ENCODE data around the gene CNTFR.

The CNTFR gene

GRCh38 chr9:34633851-34634550, 44.5 kb upstream of the CNTFR start:
- peaks cover 31 to 53% (median 44%) of the 10 kb centered on the region in 10 experiments for H3K4me1 ChIP-seq
- peak overlapping the region in 5 of 11 experiments; percentile 9 to 85 (median 48); a peak in 8 of 22 replicates for H3K9ac ChIP-seq
- peaks cover 0 to 76% (median 51%) of the 10 kb centered on the region in 11 experiments; a peak in 16 of 22 replicates for H4K20me1 ChIP-seq
- peaks cover 27 to 34% (median 29%) of the 10 kb centered on the region in 11 experiments for H3K27me3 ChIP-seq
- TF ChIP-seq Cebpa-rat (IDR thresholded peaks at IDR 0.05), result no peak
- H3K9me3 ChIP-seq (replicated peaks in 1 of 11), result no peaks in the 10 kb centered on the region
- 0 out of 20 replicates have a peak overlapping the region, but pooled peaks of 1 of the 10 experiments have one; percentile 75 for H3K4me3 ChIP-seq
- H3K36me3 ChIP-seq, result peaks cover 0 to 23% (median 12%) of the 10 kb centered on the region in 11 experiments; a peak in 14 of 22 replicates
- H3K4me2 ChIP-seq, result peak overlapping the region in 9 of 11 experiments; percentile 89 to 99 (median 97); a peak in 17 of 22 replicates
- no peak overlapping the region for H3K27ac ChIP-seq

GRCh38 chr9:34633166-34633565, 43.6 kb upstream of the CNTFR start:
- peaks cover 0 to 85% (median 56%) of the 10 kb centered on the region in 11 experiments; a peak in 16 of 22 replicates for H4K20me1 ChIP-seq
- H3K27ac ChIP-seq, result no peak overlapping the region
- TF ChIP-seq Cebpa-rat (IDR thresholded peaks at IDR 0.05), result no peak
- peaks cover 29 to 56% (median 46%) of the 10 kb centered on the region in 10 experiments for H3K4me1 ChIP-seq
- H3K9me3 ChIP-seq (replicated peaks in 1 of 11), result no peaks in the 10 kb centered on the region
- H3K36me3 ChIP-seq, result peaks cover 0 to 23% (median 12%) of the 10 kb centered on the region in 11 experiments; a peak in 14 of 22 replicates
- H3K4me3 ChIP-seq, result no peak overlapping the region
- peaks cover 35 to 42% (median 37%) of the 10 kb centered on the region in 11 experiments for H3K27me3 ChIP-seq
- H3K9ac ChIP-seq, result peak overlapping the region in 1 of 11 experiments; percentile 24; a peak in 2 of 22 replicates
- H3K4me2 ChIP-seq, result no peak overlapping the region

DNA sequence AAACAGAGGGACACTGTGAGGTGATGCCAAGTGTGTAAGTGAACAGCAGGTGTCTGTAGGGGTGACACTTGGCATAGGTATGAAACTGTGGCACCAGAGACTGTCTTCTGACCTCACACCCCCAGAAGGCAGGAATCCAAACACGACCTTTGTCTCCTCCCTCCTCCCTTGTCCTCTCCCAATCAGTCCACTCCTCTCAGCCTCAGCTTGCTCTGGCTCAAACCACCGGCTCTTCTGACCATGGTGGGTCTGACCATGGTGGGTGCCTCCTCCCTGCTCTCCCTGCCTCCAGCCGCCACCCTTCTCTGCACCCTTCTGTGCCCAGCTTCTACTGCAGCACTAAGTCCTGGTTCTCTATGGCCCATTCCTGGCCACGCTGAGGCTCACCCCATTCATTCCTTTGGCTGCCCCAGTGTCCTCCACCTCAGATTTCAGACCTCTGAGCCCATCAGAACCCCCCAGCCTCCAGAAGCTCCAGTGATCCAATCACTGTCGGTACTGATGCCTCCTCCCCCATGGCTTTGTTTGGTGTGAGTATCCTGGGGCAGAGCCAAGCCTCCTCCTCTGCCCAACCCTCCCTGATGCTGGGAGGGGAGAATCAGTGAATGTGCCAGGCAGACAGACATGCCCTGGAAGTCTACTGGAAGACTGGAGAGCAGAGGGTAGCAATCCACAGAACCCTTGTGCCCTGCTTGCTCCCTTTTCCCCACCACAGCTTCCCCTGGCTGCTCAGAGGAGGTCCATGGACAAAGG, 41.1 kb upstream of the CNTFR start:
- Histone ChIP-seq H3K9ac (no peak overlapping the region), H3K36me3 (peaks cover 0 to 18% (median 9%) of the 10 kb centered on the region in 11 experiments; a peak in 14 of 22 replicates), H3K4me3 (no peak overlapping the region), H3K4me2 (no peak overlapping the region), H3K4me1 (peaks cover 11 to 39% (median 24%) of the 10 kb centered on the region in 10 experiments), H3K9me3 (replicated peaks in 1 of 11) (no peaks in the 10 kb centered on the region), H3K27ac (no peak overlapping the region), H3K27me3 (peaks cover 61 to 68% (median 63%) of the 10 kb centered on the region in 11 experiments), H4K20me1 (peaks cover 0 to 83% (median 63%) of the 10 kb centered on the region in 11 experiments; a peak in 17 of 22 replicates)
- no peak for TF ChIP-seq Cebpa-rat (IDR thresholded peaks at IDR 0.05)

GRCh38 chr9:34629491-34629808, 39.9 kb upstream of the CNTFR start:
- peaks cover 5 to 28% (median 13%) of the 10 kb centered on the region in 10 experiments; a peak in 19 of 20 replicates for H3K4me1 ChIP-seq
- H3K4me2 ChIP-seq, result peak overlapping the region in 1 of 11 experiments; percentile 78; a peak in 2 of 22 replicates
- H3K4me3 ChIP-seq, result peak overlapping the region in 1 of 10 experiments; percentile 9; a peak in 1 of 20 replicates
- peaks cover 0 to 75% (median 53%) of the 10 kb centered on the region in 11 experiments; a peak in 16 of 22 replicates for H4K20me1 ChIP-seq
- no peak for TF ChIP-seq Cebpa-rat (IDR thresholded peaks at IDR 0.05)
- H3K27me3 ChIP-seq, result peaks cover 72 to 79% (median 74%) of the 10 kb centered on the region in 11 experiments
- no peak overlapping the region for H3K27ac ChIP-seq
- no peaks in the 10 kb centered on the region for H3K9me3 ChIP-seq (replicated peaks in 1 of 11)
- peaks cover 0 to 9% (median 0%) of the 10 kb centered on the region in 11 experiments; a peak in 3 of 22 replicates for H3K36me3 ChIP-seq
- no peak overlapping the region for H3K9ac ChIP-seq

GRCh38 chr9:34628656-34629490, 39.3 kb upstream of the CNTFR start, which contains the start of gene ARID3C:
Gene ARID3C (minus strand): TSS chr9:34629066. CDS start chr9:34628014, 1,052 bp downstream.
- H3K9me3 ChIP-seq (replicated peaks in 1 of 11), result peaks cover 0 to under 1% (median 0%) of the 10 kb centered on the region in 11 experiments; a peak in 2 of 22 replicates
- peaks cover 0 to 9% (median 0%) of the 10 kb centered on the region in 11 experiments; a peak in 3 of 22 replicates for H3K36me3 ChIP-seq
- peak within 1 kb of the TSS; percentile 52 to 92 (median 71) for H3K4me2 ChIP-seq
- peaks cover 78 to 85% (median 80%) of the 10 kb centered on the region in 11 experiments for H3K27me3 ChIP-seq
- H3K4me1 ChIP-seq, result peaks cover 2 to 22% (median 7%) of the 10 kb centered on the region in 10 experiments; a peak in 12 of 20 replicates
- no peak within 1 kb of the TSS for H3K27ac ChIP-seq
- H3K9ac ChIP-seq, result peak within 1 kb of the TSS in 2 of 11 experiments; percentile 23 to 41; a peak in 1 of 22 replicates
- peak within 1 kb of the TSS in 9 of 10 experiments; percentile 28 to 54 (median 44); a peak in 14 of 20 replicates for H3K4me3 ChIP-seq
- no peak for TF ChIP-seq Cebpa-rat (IDR thresholded peaks at IDR 0.05)
- H4K20me1 ChIP-seq, result peaks cover 0 to 71% (median 48%) of the 10 kb centered on the region in 11 experiments; a peak in 14 of 22 replicates

DNA sequence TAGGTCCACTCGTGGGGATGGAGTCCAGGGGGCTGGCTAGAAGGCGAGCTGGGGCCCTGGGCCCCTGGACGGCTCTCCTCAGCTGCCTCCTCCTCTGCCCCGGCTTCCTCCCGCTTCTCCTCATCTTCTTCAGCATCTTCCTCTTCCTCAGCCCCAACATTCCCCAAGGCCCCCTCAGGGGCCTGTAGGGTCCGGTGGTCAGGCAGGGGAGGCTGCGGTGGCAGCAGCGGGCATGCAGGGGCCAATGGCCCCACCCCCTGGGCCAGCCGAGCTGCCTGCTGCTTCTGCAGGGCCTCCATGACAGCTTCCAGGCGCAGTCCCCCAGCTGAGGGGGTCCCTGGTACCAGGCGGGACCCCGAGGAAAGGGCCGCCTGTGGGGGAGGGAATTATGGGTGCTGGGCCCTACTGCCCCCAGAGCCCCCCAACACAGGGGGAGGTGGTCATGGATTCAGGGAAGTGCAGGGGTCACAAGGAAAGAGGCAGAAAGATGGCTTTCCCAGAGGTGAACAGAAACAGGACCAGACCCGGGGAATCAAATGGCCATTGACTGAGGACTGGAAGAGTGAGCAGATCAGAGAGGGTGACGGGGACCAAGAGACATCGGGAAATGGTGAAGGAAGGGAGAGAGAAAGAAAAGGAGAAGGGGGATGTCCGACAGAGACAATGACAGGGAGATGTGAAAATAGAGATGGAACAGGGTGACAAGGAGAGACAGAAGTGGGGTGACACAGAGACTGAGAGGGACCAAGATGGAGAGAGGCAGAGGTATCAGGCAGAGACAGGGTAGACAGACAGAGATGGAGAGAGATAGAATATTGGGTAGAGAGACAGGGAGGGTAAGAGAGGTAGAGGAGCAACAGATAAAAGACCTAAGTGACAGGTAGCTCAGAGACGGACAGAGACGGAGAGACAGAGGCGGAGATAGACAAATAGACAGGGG, 38.5 kb upstream of the CNTFR start:
- Histone ChIP-seq H4K20me1 (peaks cover 0 to 63% (median 39%) of the 10 kb centered on the region in 11 experiments; a peak in 14 of 22 replicates), H3K9ac (no peak overlapping the region), H3K4me3 (peak overlapping the region in 8 of 10 experiments; percentile 28 to 45 (median 41); a peak in 8 of 20 replicates), H3K36me3 (peaks cover 0 to 5% (median 0%) of the 10 kb centered on the region in 11 experiments; a peak in 3 of 22 replicates), H3K4me1 (peaks cover 0 to 19% (median 7%) of the 10 kb centered on the region in 10 experiments; a peak in 11 of 20 replicates), H3K27me3 (peaks cover 87 to 94% (median 89%) of the 10 kb centered on the region in 11 experiments), H3K4me2 (peak overlapping the region; percentile 52 to 92 (median 71); a peak in 20 of 22 replicates), H3K27ac (no peak overlapping the region), H3K9me3 (replicated peaks in 1 of 11) (peaks cover 0 to 9% (median 6%) of the 10 kb centered on the region in 11 experiments; a peak in 15 of 22 replicates)
- no peak for TF ChIP-seq Cebpa-rat (IDR thresholded peaks at IDR 0.05)

- H3K4me1 ChIP-seq, result peaks cover 0 to 26% (median 7%) of the 10 kb centered on the region in 10 experiments; a peak in 13 of 20 replicates
- no peaks in the 10 kb centered on the region; a peak in 1 of 22 replicates for H3K36me3 ChIP-seq
- TF ChIP-seq Cebpa-rat (IDR thresholded peaks at IDR 0.05), result no peak
- H3K4me2 ChIP-seq, result no peak overlapping the region
- H3K9me3 ChIP-seq (replicated peaks in 1 of 11), result peaks cover 13 to 37% (median 27%) of the 10 kb centered on the region in 11 experiments; a peak in 20 of 22 replicates
- no peak overlapping the region for H3K27ac ChIP-seq
- H3K27me3 ChIP-seq, result peaks cover 90 to 100% (median 100%) of the 10 kb centered on the region in 11 experiments
- H3K4me3 ChIP-seq, result no peak overlapping the region
- peaks cover 0 to 39% (median 20%) of the 10 kb centered on the region in 11 experiments; a peak in 14 of 22 replicates for H4K20me1 ChIP-seq
- no peak overlapping the region for H3K9ac ChIP-seq
Measured at GRCh38 chr9:34625186-34625486, 35.6 kb upstream of the CNTFR start.

Measured in BLaER1 treated with 17β-estradiol and CSF1 and Interleukin-3, amounts not matched to agents 10 nM and 100 nM (cell line).